Measurements from ENCODE around the gene TNRC6C. TPM values are rescaled to one million over a fixed set of nuclear protein-coding genes. Genes with fewer than 3 reads are reported as not detected.

TNRC6C gene
- total RNA-seq, 1 donor from 2014 or later: 25.8 TPM

DNA sequence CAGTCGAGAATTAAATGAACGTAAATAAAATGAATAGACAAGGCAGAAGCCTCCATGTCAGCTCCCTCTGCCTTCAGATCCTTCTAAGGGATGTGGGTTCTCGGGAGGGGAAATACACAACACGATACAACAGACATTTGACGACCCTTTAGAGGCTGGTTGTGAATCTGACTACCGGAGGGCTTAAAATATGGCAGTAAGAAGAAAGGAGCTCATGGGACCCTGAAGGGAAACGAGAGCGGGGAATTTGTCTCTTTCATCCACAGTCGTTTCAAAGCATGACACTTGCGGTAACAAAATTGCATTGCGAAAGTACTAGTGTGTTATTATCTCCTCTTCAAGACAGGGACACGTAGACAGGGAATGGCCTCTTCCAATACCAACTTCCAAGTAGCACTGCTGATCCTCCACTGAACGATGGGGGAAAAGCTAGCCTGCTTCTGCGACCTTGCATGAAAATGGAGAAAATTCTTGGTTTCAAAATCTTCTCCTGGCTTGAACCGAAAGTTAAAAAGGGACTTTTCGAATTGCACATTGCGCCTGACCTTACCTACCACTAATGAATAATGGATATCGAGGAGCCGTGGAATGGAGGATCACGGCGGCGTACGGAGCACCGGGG is 1.2 kb upstream of the TNRC6C start:
- H3K4me1 ChIP-seq: peaks cover 0 to 17% of the 10 kb centered on the region in 2 donors
- no peak for DNase-seq (ENCODE audit: low spot score in 2 of 2)
- peak overlapping the region; percentile 54 to 81 for H3K4me3 ChIP-seq
- no peaks in the 10 kb centered on the region for H3K9me3 ChIP-seq
- TF ChIP-seq, protein P1, sequence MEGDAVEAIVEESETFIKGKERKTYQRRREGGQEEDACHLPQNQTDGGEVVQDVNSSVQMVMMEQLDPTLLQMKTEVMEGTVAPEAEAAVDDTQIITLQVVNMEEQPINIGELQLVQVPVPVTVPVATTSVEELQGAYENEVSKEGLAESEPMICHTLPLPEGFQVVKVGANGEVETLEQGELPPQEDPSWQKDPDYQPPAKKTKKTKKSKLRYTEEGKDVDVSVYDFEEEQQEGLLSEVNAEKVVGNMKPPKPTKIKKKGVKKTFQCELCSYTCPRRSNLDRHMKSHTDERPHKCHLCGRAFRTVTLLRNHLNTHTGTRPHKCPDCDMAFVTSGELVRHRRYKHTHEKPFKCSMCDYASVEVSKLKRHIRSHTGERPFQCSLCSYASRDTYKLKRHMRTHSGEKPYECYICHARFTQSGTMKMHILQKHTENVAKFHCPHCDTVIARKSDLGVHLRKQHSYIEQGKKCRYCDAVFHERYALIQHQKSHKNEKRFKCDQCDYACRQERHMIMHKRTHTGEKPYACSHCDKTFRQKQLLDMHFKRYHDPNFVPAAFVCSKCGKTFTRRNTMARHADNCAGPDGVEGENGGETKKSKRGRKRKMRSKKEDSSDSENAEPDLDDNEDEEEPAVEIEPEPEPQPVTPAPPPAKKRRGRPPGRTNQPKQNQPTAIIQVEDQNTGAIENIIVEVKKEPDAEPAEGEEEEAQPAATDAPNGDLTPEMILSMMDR (IDR thresholded peaks at IDR 0.05): no peak
- peak overlapping the region; percentile 71 to 78 for H3K27ac ChIP-seq
- no peaks in the 10 kb centered on the region for H3K36me3 ChIP-seq
- no peaks in the 10 kb centered on the region for H3K27me3 ChIP-seq
- intact Hi-C loops (cut with DNase I): loop anchor here (5.0 to 10.0 kb wide), 3 partner anchors 40 to 633 kb away; no protein-coding TSS in a partner anchor

DNA sequence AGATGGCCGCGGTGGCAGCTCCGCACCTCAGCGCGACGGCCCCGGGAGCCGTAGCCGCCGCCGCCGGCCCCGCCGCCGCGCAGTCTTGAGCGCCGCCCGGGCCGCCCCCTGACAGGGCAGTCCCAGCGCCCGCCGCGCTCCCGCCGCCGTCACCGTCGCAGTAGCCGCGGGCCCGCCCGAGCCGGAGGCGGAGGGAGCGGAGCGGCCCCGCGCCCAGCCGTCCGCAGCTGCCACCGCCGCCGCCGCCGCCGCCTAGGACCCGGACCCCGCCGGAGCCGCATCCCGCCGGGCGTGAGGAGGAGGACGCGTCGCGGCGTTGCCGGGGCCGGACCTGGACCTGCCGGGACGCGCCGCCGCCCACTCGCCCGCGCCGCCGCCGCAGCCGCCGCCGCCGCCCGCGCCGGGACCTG is 218 bp downstream of the TNRC6C start:
- no peaks in the 10 kb centered on the region for H3K36me3 ChIP-seq
- DNase-seq (ENCODE audit: low spot score in 2 of 2): no peak
- intact Hi-C loops (cut with DNase I): loop anchor here (1.0 to 10.0 kb wide), 9 partner anchors 39 to 634 kb away; no protein-coding TSS in a partner anchor
- H3K4me1 ChIP-seq: peaks cover 0 to 19% of the 10 kb centered on the region in 2 donors
- H3K27ac ChIP-seq: peak overlapping the region; percentile 77 to 78
- no peaks in the 10 kb centered on the region for H3K9me3 ChIP-seq
- peak overlapping the region; percentile 54 to 81 for H3K4me3 ChIP-seq
- TF ChIP-seq, protein P1 (IDR thresholded peaks at IDR 0.05): no peak
- no peaks in the 10 kb centered on the region for H3K27me3 ChIP-seq

DNA sequence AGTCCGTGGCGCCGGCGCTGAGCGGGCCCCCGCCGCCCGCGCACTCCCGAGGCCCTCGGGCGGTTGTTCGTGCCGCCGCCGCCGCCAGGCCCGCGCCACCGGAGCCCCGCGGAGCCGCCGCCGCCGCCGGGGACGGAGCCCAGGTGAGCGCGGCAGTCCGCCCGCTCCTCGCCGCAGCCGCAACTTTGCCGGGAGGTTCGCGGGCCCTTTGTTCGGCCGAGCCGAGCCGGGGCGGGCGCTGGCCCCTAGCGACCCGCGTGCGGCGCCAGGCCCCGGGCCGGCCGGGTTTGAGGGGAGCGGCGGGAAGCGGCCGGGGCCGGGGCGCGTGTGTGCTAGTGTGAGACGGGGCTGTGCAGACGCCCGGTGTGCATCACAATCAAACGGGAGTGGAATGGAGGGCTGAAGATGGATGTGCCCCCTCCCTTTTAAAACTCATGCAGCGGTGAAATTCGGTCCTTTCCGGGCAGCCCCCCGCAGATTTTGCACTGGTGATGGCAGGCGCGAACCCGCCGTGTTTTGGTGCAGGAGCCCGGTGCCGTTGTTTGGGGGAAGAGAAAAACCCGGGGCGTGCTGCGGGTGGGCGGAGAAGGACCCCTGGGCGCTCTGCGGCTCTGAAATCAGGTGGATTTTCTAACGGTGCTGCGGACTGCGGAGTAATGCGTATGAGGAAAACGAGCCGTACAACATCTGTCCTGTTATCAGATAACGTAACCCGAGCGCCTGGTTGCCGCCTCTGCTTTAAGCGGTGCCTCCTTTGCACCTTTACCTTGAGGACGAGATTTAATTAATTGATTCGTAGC is 823 bp downstream of the TNRC6C start:
- intact Hi-C loops (cut with DNase I): loop anchor here (2.0 to 10.0 kb wide), 8 partner anchors 38 to 635 kb away; no protein-coding TSS in a partner anchor

DNA sequence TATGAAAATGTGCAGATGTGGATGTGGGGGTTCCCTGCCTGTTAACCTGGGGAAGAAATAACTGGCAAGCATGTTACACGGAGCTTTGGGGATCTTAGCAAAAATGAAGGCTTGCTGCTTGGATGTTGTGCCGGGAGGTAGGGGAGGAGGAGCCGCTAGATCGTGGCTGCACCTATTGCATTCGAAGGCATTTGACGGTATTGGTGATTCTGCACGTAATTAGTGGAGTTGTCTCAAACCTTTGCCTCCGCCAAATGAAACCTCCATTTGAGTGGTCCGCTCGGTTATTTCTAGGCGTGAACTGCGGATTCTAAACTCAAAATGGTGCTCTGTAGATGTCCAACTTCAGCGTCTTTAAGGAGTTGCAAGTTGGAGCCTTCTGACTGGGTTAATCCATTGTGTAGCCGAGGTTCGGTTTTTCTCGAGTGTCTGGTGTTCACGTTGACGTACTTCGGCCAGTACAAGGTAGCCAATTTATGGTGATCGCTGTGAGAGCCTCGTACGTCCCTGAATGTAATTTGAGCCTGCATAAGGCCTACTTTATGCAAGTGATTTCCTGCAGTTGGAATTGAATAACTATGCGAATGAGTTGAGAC is 1.5 kb downstream of the TNRC6C start:
- H3K4me1 ChIP-seq: peaks cover 0 to 25% of the 10 kb centered on the region in 2 donors
- no peaks in the 10 kb centered on the region for H3K9me3 ChIP-seq
- TF ChIP-seq, protein P1 (IDR thresholded peaks at IDR 0.05): no peak
- H3K27me3 ChIP-seq: no peaks in the 10 kb centered on the region
- intact Hi-C loops (cut with DNase I): loop anchor here (2.0 to 10.0 kb wide), 8 partner anchors 37 to 635 kb away; no protein-coding TSS in a partner anchor
- H3K4me3 ChIP-seq: peak overlapping the region; percentile 54 to 81
- no peak for DNase-seq (ENCODE audit: low spot score in 2 of 2)
- no peaks in the 10 kb centered on the region for H3K36me3 ChIP-seq
- peak overlapping the region in 1 of 2 donors; percentile 12 for H3K27ac ChIP-seq

More for the DNA sequence above, 823 bp downstream of the TNRC6C start:
- no peak for DNase-seq (ENCODE audit: low spot score in 2 of 2)
- H3K27me3 ChIP-seq: no peaks in the 10 kb centered on the region
- no peaks in the 10 kb centered on the region for H3K9me3 ChIP-seq
- TF ChIP-seq, protein P1 (IDR thresholded peaks at IDR 0.05): no peak
- H3K4me1 ChIP-seq: peaks cover 0 to 22% of the 10 kb centered on the region in 2 donors
- peak overlapping the region; percentile 12 to 77 for H3K27ac ChIP-seq
- H3K4me3 ChIP-seq: peak overlapping the region; percentile 54 to 81
- no peaks in the 10 kb centered on the region for H3K36me3 ChIP-seq

DNA sequence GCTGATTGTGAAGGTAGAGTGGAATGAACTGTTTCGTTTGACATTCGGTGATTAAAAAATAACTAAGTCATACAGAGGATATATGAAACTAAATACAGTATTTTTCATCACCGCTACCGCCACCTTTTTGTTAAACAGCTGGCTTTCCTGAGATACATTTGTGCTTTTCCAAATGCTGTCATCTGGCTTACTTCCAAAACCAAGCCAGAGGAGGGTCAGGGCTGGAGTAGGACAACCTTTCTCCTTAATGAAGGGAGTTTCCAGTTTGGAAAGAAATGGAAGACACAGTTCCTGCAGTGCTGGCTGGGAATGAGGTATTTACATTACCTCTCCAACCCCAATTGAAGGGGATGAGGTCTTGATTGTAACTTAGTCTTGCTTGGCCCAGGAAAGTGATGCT is 3.2 kb downstream of the TNRC6C start:
- H3K4me3 ChIP-seq: no peak overlapping the region
- intact Hi-C loops (cut with DNase I): no loop called here
- H3K36me3 ChIP-seq: no peaks in the 10 kb centered on the region
- no peaks in the 10 kb centered on the region for H3K9me3 ChIP-seq
- TF ChIP-seq, protein P1 (IDR thresholded peaks at IDR 0.05): no peak
- H3K27me3 ChIP-seq: no peaks in the 10 kb centered on the region
- H3K4me1 ChIP-seq: peaks cover 0 to 25% of the 10 kb centered on the region in 2 donors
- no peak overlapping the region for H3K27ac ChIP-seq
- no peak for DNase-seq (ENCODE audit: low spot score in 2 of 2)
